SU-DHL-6 (cell line): Measurements from ENCODE around the gene CNTNAP5.

Experiments
- EZH2phosphoT487 ChIP-seq: fragments of 200-600 bp; sonication (generic), shearing (Covaris generic); conservative IDR thresholded peaks from 2 replicates; pipeline ENCODE4 v1.6.1; 2018; ENCODE audit warnings: mild to moderate bottlenecking, antibody characterized with exemption, low read length, moderate library complexity, mixed read lengths
- TF ChIP-seq, protein P1 (sequence below): fragments of 200-600 bp; sonication (generic); IDR thresholded peaks from one replicate; pipeline ENCODE4 v1.5.1; 2017; ENCODE audit warnings: antibody characterized with exemption, mild to moderate bottlenecking, low read length, moderate library complexity; ENCODE audit not compliant: insufficient read depth, poor library complexity, severe bottlenecking

DNA sequence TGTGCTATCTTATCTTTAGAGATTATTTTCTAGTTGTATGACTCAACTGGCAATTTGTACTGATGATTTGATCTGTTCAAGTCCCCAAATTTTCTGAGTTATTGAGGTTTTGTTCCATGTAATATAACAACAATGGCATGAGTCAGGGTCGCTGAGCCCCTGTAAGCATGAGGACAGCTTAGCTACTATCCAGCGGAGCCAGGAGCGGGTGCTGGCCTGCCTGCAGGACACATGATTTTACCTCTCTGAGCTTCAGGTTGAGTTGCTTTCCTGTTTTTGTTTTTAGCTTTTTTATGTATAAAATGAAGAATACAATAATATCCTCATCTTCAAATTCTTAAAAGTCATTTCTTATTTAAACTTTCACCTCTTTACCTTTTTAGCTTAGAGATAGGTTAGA lies 561.1 kb downstream of the CNTNAP5 start:
- TF ChIP-seq, protein P1, sequence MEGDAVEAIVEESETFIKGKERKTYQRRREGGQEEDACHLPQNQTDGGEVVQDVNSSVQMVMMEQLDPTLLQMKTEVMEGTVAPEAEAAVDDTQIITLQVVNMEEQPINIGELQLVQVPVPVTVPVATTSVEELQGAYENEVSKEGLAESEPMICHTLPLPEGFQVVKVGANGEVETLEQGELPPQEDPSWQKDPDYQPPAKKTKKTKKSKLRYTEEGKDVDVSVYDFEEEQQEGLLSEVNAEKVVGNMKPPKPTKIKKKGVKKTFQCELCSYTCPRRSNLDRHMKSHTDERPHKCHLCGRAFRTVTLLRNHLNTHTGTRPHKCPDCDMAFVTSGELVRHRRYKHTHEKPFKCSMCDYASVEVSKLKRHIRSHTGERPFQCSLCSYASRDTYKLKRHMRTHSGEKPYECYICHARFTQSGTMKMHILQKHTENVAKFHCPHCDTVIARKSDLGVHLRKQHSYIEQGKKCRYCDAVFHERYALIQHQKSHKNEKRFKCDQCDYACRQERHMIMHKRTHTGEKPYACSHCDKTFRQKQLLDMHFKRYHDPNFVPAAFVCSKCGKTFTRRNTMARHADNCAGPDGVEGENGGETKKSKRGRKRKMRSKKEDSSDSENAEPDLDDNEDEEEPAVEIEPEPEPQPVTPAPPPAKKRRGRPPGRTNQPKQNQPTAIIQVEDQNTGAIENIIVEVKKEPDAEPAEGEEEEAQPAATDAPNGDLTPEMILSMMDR = no peak
- no peak for TF ChIP-seq EZH2phosphoT487
